Activated CD8-positive, alpha-beta T cell treated with anti-CD3 and anti-CD28 coated beads for 36 hours (primary cell): Measurements from ENCODE around the gene GGCX. TPM values are rescaled to one million over a fixed set of nuclear protein-coding genes. Genes with fewer than 3 reads are reported as not detected.

Experiments used
- ATAC-seq: fragments of 200-7000 bp; cut with Tn5 transposase; one replicate; pipeline ENCODE4 v1.10.0; 2021; ENCODE audit warnings: mild to moderate bottlenecking, moderate library complexity
- CTCF ChIA-PET: fragments of 350-600 bp; sonication (Branson Sonifier 250); formaldehyde crosslinking; loops from one replicate; lab custom pipeline; 2021; ENCODE audit warnings: antibody characterized with exemption; lab: Charles Lee
- POLR2A ChIA-PET: fragments of 350-600 bp; sonication (Branson Sonifier 250); formaldehyde crosslinking; loops from one replicate; lab custom pipeline; 2021; ENCODE audit warnings: antibody characterized with exemption; lab: Charles Lee
- DNase-seq: peaks from one replicate; pipeline ENCODE4 v3.0.0-alpha.2; 2020
- H3K27ac Mint-ChIP-seq: one replicate; pipeline ENCODE4 v1.8.0; 2021; ENCODE audit warnings: mild to moderate bottlenecking, mixed read lengths
- H3K27me3 Mint-ChIP-seq: one replicate; pipeline ENCODE4 v1.8.0; 2021; ENCODE audit warnings: mixed read lengths
- H3K36me3 Mint-ChIP-seq: one replicate; pipeline ENCODE4 v1.8.0; 2021; ENCODE audit warnings: low read depth, mixed read lengths
- H3K4me1 Mint-ChIP-seq: one replicate; pipeline ENCODE4 v1.8.0; 2021; ENCODE audit warnings: low read depth, mixed read lengths
- H3K4me3 Mint-ChIP-seq: one replicate; pipeline ENCODE4 v1.8.0; 2021; ENCODE audit warnings: mild to moderate bottlenecking, moderate library complexity, mixed read lengths
- H3K9me3 Mint-ChIP-seq: one replicate; pipeline ENCODE4 v1.8.0; 2021; ENCODE audit warnings: mixed read lengths
- CTCF ChIP-seq: fragments of 200-600 bp; IDR thresholded peaks from one replicate; pipeline ENCODE4 v1.8.0; 2022; ENCODE audit warnings: antibody characterized with exemption, mild to moderate bottlenecking
- intact Hi-C: fragments of 100-400 bp; cut with micrococcal nuclease; formaldehyde crosslinking; loops from one replicate; pipeline ENCODE4 v1.10.0; 2022
- total RNA-seq, 2 experiments: library from RNA; stranded (reverse); gene quantifications; one replicate each; pipeline ENCODE4 v1.2.3, GENCODE V29; 2021

Gene GGCX
- total RNA-seq, 2 experiments from 2014 or later = 14.6 to 16.7 TPM

GRCh38 chr2:85554980-85555612 is 6.2 kb downstream of the GGCX start:
- intact Hi-C loops = no loop called here
- peak overlapping the region; percentile 6 for H3K27ac Mint-ChIP-seq
- H3K4me1 Mint-ChIP-seq = peaks cover 16% of the 10 kb centered on the region
- no peak for TF ChIP-seq CTCF
- H3K9me3 Mint-ChIP-seq = no peaks in the 10 kb centered on the region
- no peak for DNase-seq
- no peaks in the 10 kb centered on the region for H3K27me3 Mint-ChIP-seq
- CTCF ChIA-PET = interaction anchor here (1.9 to 7.7 kb wide), 4 partner anchors 135 to 164 kb away, joined by 6 to 221 read pairs (median 74); partner anchors contain the start of gene SH2D6
- ATAC-seq = no peak
- POLR2A ChIA-PET = interaction anchor here (1.0 to 23.8 kb wide), 4 partner anchors 10 to 136 kb away, joined by 3 to 467 read pairs (median 4); partner anchors contain the start of gene MAT2A
- H3K4me3 Mint-ChIP-seq = no peak overlapping the region
- H3K36me3 Mint-ChIP-seq = peaks cover 21% of the 10 kb centered on the region

- ATAC-seq = no peak
- TF ChIP-seq CTCF = no peak
- H3K27me3 Mint-ChIP-seq = no peaks in the 10 kb centered on the region
- H3K27ac Mint-ChIP-seq = no peak overlapping the region
- intact Hi-C loops = no loop called here
- no peaks in the 10 kb centered on the region for H3K9me3 Mint-ChIP-seq
- no peak for DNase-seq
- H3K36me3 Mint-ChIP-seq = peaks cover 18% of the 10 kb centered on the region
- no peak overlapping the region for H3K4me3 Mint-ChIP-seq
- ChIA-PET POLR2A (interaction anchor here (0.8 to 23.8 kb wide), 3 partner anchors 4 to 143 kb away, joined by 3 to 467 read pairs (median 467); partner anchors contain the start of genes CAPG, GGCX and MAT2A), CTCF (interaction anchor here (1.6 to 7.7 kb wide), 5 partner anchors 129 to 198 kb away, joined by 9 to 221 read pairs (median 19); partner anchors contain the start of genes ELMOD3, RETSAT and SH2D6)
- peaks cover 1% of the 10 kb centered on the region for H3K4me1 Mint-ChIP-seq
These were observed 8.1 kb downstream of the GGCX start for GRCh38 chr2:85553184-85553583.

DNA sequence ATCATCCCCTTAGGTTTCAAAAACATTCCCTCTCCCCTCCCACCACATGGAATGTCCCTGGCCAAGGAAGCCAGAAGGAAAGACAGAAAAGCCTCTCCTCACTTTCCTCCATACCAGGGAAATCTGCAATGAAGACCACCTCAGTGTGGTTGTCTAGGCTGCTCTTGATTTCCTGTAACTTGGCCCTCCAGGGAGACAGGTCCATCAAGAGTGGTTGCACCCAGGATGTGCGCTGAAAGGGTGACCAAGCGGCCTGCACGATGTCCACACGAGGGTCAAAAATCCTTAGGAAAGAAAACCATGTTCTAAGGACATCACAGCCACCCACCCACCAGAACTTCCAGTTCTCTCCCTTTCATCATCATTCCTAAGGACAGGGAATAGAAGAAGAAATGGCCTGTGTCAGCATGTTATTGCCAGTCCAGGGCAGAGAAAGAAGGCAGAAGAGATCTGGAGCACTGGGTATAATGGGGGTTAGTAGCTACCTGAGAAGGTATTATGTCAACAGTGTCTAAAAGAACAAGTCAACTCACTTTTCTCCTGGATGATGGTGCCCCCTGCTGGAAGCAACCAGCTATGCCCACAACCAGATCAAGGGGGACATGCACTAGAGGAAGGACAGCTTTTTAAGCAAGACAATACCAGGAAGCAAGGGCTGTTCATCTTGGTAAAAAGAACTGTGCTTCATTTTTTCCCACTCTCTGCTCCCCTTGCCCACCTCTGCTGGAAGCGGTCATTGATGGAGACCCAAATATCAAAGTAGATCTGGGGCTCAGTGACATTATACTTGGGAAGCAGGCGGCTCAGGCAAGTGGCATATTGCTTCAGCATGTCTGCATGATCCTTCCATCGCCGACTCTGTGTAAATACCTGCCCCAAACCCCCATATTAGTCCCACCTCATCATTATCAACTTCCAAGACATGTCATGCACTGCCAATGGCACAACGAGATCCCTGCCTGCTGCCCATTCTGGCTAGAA is 9.3 kb downstream of the GGCX start:
- POLR2A ChIA-PET = interaction anchor here (1.0 to 23.8 kb wide), 6 partner anchors 5 to 162 kb away, joined by 3 to 467 read pairs (median 167); partner anchors contain the start of genes CAPG, GGCX, MAT2A and SH2D6
- Mint-ChIP-seq H3K4me1 (no peaks in the 10 kb centered on the region), H3K27ac (no peak overlapping the region), H3K4me3 (no peak overlapping the region), H3K9me3 (no peaks in the 10 kb centered on the region), H3K36me3 (peaks cover 13% of the 10 kb centered on the region), H3K27me3 (no peaks in the 10 kb centered on the region)
- ATAC-seq (peak; percentile 96), DNase-seq (peak; percentile 92)
- intact Hi-C loops = loop anchor here (1.0 kb wide), 2 partner anchors 132 to 161 kb away; no protein-coding TSS in a partner anchor
- CTCF ChIA-PET = interaction anchor here (0.7 to 7.7 kb wide), 40 partner anchors 7 to 255 kb away, joined by 3 to 221 read pairs (median 8); partner anchors contain the start of genes ELMOD3, GGCX, MAT2A and RETSAT
- TF ChIP-seq CTCF = peak; percentile 91

GRCh38 chr2:85550486-85550885 is 10.8 kb downstream of the GGCX start:
- POLR2A ChIA-PET = interaction anchor here (0.6 to 23.8 kb wide), 10 partner anchors 6 to 196 kb away, joined by 3 to 467 read pairs (median 4); partner anchors contain the start of genes CAPG, ELMOD3, GGCX and MAT2A
- Mint-ChIP-seq H3K27me3 (no peaks in the 10 kb centered on the region), H3K4me1 (no peaks in the 10 kb centered on the region), H3K9me3 (no peaks in the 10 kb centered on the region), H3K27ac (no peak overlapping the region), H3K36me3 (peaks cover 18% of the 10 kb centered on the region), H3K4me3 (no peak overlapping the region)
- no peak for TF ChIP-seq CTCF
- ATAC-seq = no peak
- no peak for DNase-seq
- intact Hi-C loops = no loop called here
- CTCF ChIA-PET = interaction anchor here (0.8 to 7.7 kb wide), 18 partner anchors 8 to 251 kb away, joined by 3 to 221 read pairs (median 10); partner anchors contain the start of genes GGCX, MAT2A, SH2D6 and TGOLN2
